ENCODE measurements around the gene AKAP8.

Gene AKAP8

GRCh38 chr19:15307169-15307568 is 72.4 kb downstream of the AKAP8 start:
- DNase-seq (ENCODE audit: low read depth) = no peak
- no peak overlapping the region for H3K4me3 ChIP-seq (ENCODE audit: low read depth, low read length)
- TF ChIP-seq, protein P1, sequence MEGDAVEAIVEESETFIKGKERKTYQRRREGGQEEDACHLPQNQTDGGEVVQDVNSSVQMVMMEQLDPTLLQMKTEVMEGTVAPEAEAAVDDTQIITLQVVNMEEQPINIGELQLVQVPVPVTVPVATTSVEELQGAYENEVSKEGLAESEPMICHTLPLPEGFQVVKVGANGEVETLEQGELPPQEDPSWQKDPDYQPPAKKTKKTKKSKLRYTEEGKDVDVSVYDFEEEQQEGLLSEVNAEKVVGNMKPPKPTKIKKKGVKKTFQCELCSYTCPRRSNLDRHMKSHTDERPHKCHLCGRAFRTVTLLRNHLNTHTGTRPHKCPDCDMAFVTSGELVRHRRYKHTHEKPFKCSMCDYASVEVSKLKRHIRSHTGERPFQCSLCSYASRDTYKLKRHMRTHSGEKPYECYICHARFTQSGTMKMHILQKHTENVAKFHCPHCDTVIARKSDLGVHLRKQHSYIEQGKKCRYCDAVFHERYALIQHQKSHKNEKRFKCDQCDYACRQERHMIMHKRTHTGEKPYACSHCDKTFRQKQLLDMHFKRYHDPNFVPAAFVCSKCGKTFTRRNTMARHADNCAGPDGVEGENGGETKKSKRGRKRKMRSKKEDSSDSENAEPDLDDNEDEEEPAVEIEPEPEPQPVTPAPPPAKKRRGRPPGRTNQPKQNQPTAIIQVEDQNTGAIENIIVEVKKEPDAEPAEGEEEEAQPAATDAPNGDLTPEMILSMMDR (conservative IDR thresholded peaks at IDR 0.05; ENCODE audit: low read depth, low read length) = no peak

DNA sequence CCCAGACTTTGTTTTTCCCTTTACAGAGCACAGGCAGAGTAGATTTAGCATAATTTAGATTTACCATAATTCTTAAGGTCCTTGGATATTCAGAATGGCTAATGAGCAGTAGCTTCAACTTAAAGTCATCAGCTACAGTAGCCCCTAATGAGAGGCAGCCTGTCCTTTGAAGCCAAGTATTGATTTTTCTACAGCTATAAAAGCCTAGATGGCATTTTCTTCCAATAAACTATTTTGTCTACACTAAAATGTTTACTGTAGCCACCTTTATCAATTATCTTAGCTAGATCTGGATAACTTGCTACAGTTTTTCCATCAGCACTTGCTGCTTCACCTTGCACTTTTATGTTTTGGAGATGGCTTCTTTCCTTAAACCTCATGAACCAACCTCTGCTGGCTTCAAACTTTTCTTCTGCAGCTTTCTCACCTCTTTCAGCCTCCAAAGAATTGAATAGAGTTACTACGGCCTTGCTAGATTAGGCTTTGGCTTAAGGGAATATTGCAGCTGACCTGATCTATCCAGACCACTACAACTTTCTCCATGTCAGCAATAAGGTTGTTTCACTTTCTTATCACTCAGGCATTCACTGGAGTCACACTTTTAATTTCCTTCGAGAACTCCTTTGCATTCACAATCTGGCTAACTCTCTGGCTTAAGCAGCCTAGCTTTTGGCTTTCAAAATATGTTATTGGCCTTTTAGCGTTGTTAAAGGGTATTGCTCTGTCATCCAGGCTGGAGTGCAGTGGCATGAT is 73.8 kb downstream of the AKAP8 start:
- DNase-seq (ENCODE audit: low read depth) = no peak
- TF ChIP-seq, protein P1 (conservative IDR thresholded peaks at IDR 0.05; ENCODE audit: low read depth, low read length) = no peak
- no peak overlapping the region for H3K4me3 ChIP-seq (ENCODE audit: low read depth, low read length)

- no peak overlapping the region for H3K4me3 ChIP-seq (ENCODE audit: low read depth, low read length)
- TF ChIP-seq, protein P1 (conservative IDR thresholded peaks at IDR 0.05; ENCODE audit: low read depth, low read length) = no peak
- no peak for DNase-seq (ENCODE audit: low read depth)
Observed at GRCh38 chr19:15304140-15304705, 75.4 kb downstream of the AKAP8 start.

Data from choroid plexus epithelial cell (primary cell).